HG02759 (cell line): Measurements from ENCODE around the gene B4GAT1.
"Not testable (repeated sequence)": the region's sequence is repeated elsewhere in the genome, so short reads cannot be mapped to it uniquely, and the experiment has no call there.

Experiments used
- ATAC-seq: cut with Tn5 transposase; IDR thresholded peaks from one replicate; pipeline ENCODE4 v1.9.1; 2021; ENCODE audit warnings: mild to moderate bottlenecking, moderate library complexity; ENCODE audit not compliant: unreplicated experiment

The B4GAT1 gene

DNA sequence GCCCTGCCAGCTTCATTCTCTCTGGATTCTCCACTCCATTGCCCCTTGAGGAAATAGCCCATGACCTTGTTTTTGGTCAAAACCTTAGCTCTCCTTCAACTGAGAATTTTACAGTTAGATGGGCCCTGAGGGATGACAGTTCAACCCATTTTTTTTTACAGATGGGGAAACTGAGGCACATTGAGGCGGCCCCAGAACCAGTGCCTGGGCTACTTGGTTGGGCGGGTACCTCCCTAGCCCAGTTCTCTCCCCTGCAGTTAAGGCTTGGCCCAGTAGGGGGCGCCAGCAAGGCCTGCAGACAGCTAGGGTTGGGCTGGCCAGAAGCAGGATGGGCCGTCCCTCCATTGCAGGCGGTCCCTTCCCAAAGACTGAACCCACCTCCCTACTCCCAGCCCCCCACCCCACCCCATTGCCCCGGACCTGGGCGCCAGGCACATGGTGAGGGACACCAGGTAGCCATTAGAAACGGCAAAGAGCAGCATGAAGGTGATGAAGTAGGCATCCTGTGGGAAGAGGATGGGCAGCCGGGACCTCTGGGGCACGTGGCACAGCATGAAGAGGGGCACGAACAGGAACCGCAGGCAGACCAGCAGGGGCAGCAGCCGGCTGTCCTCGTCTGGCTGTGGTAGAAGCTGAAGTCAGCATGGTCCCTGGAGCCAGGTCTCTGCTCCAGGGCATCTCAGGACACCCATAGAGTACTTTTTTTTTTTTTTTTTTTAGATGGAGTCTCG is 16.5 kb upstream of the B4GAT1 start:
- ATAC-seq: no peak

GRCh38 chr11:66363187-66363601 is 15.8 kb upstream of the B4GAT1 start:
- ATAC-seq: no peak

GRCh38 chr11:66362481-66363147 is 15.2 kb upstream of the B4GAT1 start:
- ATAC-seq: no peak

GRCh38 chr11:66361502-66361941 is 14.1 kb upstream of the B4GAT1 start:
- ATAC-seq: no peak

GRCh38 chr11:66360406-66361073 is 13.1 kb upstream of the B4GAT1 start:
- ATAC-seq: no peak

DNA sequence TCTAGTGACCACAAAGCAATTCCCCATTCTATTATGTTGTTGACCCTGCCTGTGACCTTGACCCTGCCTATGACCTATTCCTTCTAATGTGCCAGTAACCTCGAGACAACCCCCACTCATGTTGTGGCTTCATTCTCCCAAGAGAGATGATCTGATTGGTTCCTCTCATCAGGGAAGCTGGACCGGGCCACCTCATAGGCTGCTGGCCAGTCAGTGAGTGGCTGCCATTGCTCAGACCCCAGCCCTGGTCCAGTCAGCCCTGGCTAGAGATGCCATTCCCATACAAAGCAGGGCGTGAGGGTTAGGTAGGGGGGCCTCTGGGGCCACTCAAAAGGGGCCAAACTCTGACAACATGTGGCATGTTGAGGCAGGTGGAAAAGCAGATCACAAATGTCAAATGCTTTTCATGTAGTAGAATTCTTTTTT is 12.2 kb upstream of the B4GAT1 start:
- no peak for ATAC-seq

GRCh38 chr11:66350560-66351235 is 3.3 kb upstream of the B4GAT1 start:
- ATAC-seq: not testable (repeated sequence)

- ATAC-seq: no peak
Observed at GRCh38 chr11:66349084-66349386, 1.6 kb upstream of the B4GAT1 start.

DNA sequence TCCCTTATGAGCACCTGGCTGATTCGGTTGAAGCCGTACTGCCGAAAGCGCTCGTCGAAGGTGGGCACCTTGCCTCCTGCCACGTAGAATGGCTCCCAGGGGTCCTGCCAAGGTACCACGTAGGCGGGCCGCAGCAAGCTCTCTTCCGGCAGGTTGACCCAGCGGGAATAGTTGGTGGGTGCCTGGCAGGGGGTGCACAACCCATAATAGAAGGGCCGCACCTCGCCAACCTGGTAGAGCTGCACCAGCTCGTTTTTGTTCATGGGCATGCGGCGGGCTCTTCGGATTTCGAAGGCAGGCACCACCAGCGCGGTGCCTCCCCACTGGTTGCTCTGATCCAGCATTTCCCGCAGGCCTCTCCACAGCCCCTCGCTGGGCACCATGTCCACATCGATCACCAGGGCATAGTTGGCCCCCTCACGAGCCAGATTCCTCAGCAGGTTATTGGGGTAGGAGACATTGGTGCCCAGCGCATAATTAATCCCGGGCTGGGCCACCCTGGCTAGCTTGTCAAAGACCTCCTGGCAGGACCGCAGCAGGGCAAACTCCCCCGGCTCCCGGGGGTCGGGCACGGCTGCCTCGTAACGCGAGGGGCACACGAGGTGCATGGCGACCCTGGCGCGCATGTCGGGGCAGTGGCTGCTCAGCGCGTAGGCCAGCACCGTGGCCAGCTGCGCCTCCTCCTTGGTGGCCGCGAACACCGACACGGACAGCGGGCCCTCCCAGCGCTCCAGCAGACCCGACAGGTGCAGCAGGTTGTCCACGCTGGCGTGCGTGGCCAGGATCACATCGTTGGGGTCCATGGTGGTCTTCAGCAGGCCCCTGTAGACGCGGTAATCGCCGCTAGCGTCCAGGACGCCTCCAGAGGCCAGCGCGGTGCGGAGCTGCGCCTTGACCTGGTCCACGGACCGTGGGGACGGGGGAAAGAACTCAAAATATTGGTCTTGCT is 679 bp downstream of the B4GAT1 start:
- ATAC-seq: no peak

DNA sequence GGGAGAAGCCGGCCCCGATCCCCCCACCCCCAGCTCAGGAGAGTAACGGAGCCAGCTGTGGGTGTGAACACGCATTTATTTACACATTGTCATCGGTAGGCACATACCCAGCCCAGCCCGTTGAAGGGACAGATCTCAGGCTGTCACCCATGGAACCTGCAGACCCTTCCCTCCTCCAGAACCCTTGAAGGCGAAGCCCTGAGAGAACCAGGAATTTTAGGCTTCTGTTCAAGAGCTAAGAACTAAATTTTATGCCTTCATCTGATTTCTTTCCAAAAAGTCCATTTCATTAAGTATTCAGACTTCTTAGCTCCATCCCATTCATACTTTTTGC is 2.1 kb downstream of the B4GAT1 start:
- peak; percentile 6 for ATAC-seq

GRCh38 chr11:66344550-66345315 is 2.7 kb downstream of the B4GAT1 start, which contains the start of gene BRMS1:
BRMS1 (minus strand) TSS chr11:66345104; CDS start chr11:66342234, 2,870 bp downstream.
- peak; percentile 73 for ATAC-seq

GRCh38 chr11:66343176-66343575 is 4.3 kb downstream of the B4GAT1 start:
- no peak for ATAC-seq

GRCh38 chr11:66341502-66342126 is 5.8 kb downstream of the B4GAT1 start:
- ATAC-seq: no peak

- ATAC-seq: no peak
Observed at GRCh38 chr11:66340596-66341501, 6.6 kb downstream of the B4GAT1 start.

DNA sequence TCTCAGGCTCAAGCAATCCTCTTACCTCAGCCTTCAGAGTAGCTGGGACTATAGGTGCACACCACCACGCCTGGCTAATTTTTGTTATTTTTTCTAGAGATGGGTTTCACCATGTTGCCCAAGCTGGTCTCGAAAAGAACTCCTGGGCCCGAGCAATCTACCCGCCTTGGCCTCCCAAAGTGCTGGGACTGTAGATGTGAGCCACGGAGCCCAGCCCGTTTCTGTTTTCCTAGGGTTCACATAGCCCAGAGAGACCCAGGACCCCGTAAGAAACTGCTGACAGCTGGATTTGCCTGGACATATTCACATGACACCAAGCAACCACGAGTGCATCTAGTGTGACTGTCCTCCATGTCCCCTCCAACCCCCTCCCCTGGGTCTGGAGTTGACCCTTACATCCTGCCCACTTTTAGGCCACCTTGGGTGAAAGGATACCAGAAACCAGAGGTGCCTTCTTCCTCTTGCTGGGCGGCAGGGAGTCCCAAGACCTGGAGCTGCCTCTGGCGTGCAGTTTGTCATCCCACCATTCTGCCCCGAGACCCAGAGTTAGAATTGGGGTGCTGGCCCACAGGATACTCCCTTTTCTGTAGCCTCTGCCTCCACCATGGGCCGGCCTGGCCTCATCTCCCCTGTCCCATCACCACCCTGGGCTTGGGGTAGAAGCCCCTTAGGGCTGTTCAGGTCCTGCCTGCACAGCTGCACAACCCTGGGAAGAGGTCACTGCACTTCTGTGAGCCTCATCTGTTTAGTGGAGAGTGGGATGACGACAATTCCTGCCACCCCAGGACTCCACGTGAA is 7.5 kb downstream of the B4GAT1 start:
- ATAC-seq: no peak

- no peak for ATAC-seq
Observed at GRCh38 chr11:66339162-66339675, 8.2 kb downstream of the B4GAT1 start.
